ENCODE data around the gene RGMB. TPM values are rescaled to one million over a fixed set of nuclear protein-coding genes. Genes with fewer than 3 reads are reported as not detected.

Gene RGMB
- total and polyA plus RNA-seq, 2 donors (not counting 1 experiment from before 2014, with no cell fraction given) = 14.7 to 18.3 TPM

DNA sequence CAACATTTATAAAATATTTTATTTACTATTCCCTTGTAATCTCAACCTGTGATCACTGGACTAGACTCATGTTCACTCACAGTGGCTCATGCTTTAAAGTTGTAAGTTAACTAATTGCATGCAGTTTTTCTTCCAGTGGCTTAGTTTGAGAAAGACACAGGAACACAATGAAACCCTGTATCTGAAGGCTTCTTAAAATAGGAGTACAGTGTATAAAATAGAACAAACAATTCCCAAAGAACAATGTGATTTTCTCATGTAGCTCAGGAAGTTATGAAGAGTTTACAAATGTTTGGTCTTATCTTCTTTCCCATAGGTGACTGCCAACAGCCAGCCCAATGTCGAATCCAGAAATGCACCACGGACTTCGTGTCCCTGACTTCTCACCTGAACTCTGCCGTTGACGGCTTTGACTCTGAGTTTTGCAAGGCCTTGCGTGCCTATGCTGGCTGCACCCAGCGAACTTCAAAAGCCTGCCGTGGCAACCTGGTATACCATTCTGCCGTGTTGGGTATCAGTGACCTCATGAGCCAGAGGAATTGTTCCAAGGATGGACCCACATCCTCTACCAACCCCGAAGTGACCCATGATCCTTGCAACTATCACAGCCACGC is 5.9 kb downstream of the RGMB start:
- ATAC-seq (ENCODE audit: low read depth) (no peak), DNase-seq (no peak)
- POLR2A ChIA-PET = no interaction called here
- Mint-ChIP-seq H3K27ac (no peak overlapping the region), H3K4me1 (peaks cover 36% of the 10 kb centered on the region), H3K4me3 (no peak overlapping the region), H3K27me3 (no peaks in the 10 kb centered on the region), H3K9me3 (ENCODE audit: insufficient read depth) (no peaks in the 10 kb centered on the region)
- CTCF ChIA-PET = no interaction called here
- TF ChIP-seq, protein P1, sequence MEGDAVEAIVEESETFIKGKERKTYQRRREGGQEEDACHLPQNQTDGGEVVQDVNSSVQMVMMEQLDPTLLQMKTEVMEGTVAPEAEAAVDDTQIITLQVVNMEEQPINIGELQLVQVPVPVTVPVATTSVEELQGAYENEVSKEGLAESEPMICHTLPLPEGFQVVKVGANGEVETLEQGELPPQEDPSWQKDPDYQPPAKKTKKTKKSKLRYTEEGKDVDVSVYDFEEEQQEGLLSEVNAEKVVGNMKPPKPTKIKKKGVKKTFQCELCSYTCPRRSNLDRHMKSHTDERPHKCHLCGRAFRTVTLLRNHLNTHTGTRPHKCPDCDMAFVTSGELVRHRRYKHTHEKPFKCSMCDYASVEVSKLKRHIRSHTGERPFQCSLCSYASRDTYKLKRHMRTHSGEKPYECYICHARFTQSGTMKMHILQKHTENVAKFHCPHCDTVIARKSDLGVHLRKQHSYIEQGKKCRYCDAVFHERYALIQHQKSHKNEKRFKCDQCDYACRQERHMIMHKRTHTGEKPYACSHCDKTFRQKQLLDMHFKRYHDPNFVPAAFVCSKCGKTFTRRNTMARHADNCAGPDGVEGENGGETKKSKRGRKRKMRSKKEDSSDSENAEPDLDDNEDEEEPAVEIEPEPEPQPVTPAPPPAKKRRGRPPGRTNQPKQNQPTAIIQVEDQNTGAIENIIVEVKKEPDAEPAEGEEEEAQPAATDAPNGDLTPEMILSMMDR (IDR thresholded peaks at IDR 0.05) = no peak
- TF ChIP-seq EZH2 (IDR thresholded peaks at IDR 0.05; ENCODE audit: borderline replicate concordance, insufficient read depth, low read depth, low read length, poor library complexity, severe bottlenecking) = no peak
- Histone ChIP-seq H3K36me3 (replicated peaks in 1 of 2; ENCODE audit: control extremely low read depth in 1 of 2, control insufficient read depth in 1 of 2, extremely low read depth in 1 of 2, insufficient read depth in 2 of 2, low read length in 1 of 2) (peaks cover 6 to 22% of the 10 kb centered on the region in 2 experiments), H3K4me1 (ENCODE audit: control insufficient read depth in 2 of 2, insufficient read depth in 2 of 2, low read length in 2 of 2) (peaks cover 15 to 16% of the 10 kb centered on the region in 2 donors), H3K4me3 (ENCODE audit: control extremely low read depth in 1 of 5, extremely low read depth in 1 of 5, insufficient read depth in 1 of 5, low read depth in 2 of 5, low read length in 4 of 5) (no peak overlapping the region), H3K79me2 (ENCODE audit: control insufficient read depth, insufficient read depth, low read length) (peaks cover 95% of the 10 kb centered on the region), H3K27ac (ENCODE audit: low read length in 2 of 2) (no peak overlapping the region), H4K20me1 (ENCODE audit: control insufficient read depth, insufficient read depth, low read length, poor library complexity, severe bottlenecking) (peaks cover 54% of the 10 kb centered on the region), H2AFZ (ENCODE audit: insufficient read depth, low read depth, low read length, poor library complexity, severe bottlenecking) (no peak overlapping the region), H3K4me2 (replicated peaks; ENCODE audit: low read depth, low read length, poor library complexity, severe bottlenecking) (no peak overlapping the region), H3K9me3 (ENCODE audit: control extremely low read depth in 1 of 3, control insufficient read depth in 2 of 3, insufficient read depth in 1 of 3, low read length in 2 of 3) (no peaks in the 10 kb centered on the region), H3K9ac (ENCODE audit: low read length) (no peak overlapping the region), H3K27me3 (replicated peaks in 1 of 4; ENCODE audit: control extremely low read depth in 1 of 4, control insufficient read depth in 3 of 4, insufficient read depth in 4 of 4, low read length in 3 of 4) (no peaks in the 10 kb centered on the region)
- intact Hi-C loops (cut with micrococcal nuclease) = loop anchor here (10.0 kb wide), 1 partner anchor 1905 kb away; the partner anchor contains the start of gene ERAP2
- 96% methylated on average over 11 of the region's 11 CpGs for WGBS (ENCODE audit: insufficient coverage)

DNA sequence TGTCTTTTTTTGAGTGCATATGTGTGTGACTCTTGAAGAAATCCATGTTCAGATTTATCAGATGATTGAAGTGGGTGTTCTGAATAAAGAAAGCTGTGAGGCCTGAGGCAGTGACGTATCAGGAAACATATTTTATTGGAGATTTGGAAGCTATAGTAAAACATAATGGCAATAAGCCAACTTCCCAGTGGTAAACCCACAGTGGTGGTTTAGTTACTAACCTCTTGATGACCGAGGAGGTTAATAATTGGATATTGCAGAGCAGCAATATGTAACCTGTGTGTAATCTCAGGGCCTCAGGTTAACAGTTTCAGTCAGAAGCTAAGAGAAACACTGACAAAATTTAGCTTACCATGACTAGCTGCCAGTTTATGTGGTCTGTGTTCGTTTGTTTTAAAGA is 6.9 kb downstream of the RGMB start:
- H3K27ac Mint-ChIP-seq = no peak overlapping the region
- Histone ChIP-seq H3K9ac (ENCODE audit: low read length) (no peak overlapping the region), H3K4me2 (replicated peaks; ENCODE audit: low read depth, low read length, poor library complexity, severe bottlenecking) (no peak overlapping the region), H3K27ac (ENCODE audit: low read length in 2 of 2) (no peak overlapping the region), H3K79me2 (ENCODE audit: control insufficient read depth, insufficient read depth, low read length) (peaks cover 95% of the 10 kb centered on the region), H3K9me3 (ENCODE audit: control extremely low read depth in 1 of 3, control insufficient read depth in 2 of 3, insufficient read depth in 1 of 3, low read length in 2 of 3) (no peaks in the 10 kb centered on the region), H4K20me1 (ENCODE audit: control insufficient read depth, insufficient read depth, low read length, poor library complexity, severe bottlenecking) (peaks cover 62% of the 10 kb centered on the region), H3K4me3 (ENCODE audit: control extremely low read depth in 1 of 5, extremely low read depth in 1 of 5, insufficient read depth in 1 of 5, low read depth in 2 of 5, low read length in 4 of 5) (no peak overlapping the region), H3K36me3 (replicated peaks in 1 of 2; ENCODE audit: control extremely low read depth in 1 of 2, control insufficient read depth in 1 of 2, extremely low read depth in 1 of 2, insufficient read depth in 2 of 2, low read length in 1 of 2) (peaks cover 6 to 22% of the 10 kb centered on the region in 2 experiments), H3K4me1 (ENCODE audit: control insufficient read depth in 2 of 2, insufficient read depth in 2 of 2, low read length in 2 of 2) (peaks cover 6% of the 10 kb centered on the region in 2 donors), H2AFZ (ENCODE audit: insufficient read depth, low read depth, low read length, poor library complexity, severe bottlenecking) (no peak overlapping the region), H3K27me3 (replicated peaks in 1 of 4; ENCODE audit: control extremely low read depth in 1 of 4, control insufficient read depth in 3 of 4, insufficient read depth in 4 of 4, low read length in 3 of 4) (no peaks in the 10 kb centered on the region)
- ChIA-PET POLR2A (no interaction called here), CTCF (interaction anchor here (0.6 to 10.9 kb wide), 3 partner anchors 10 to 1957 kb away, joined by 3 to 89 read pairs (median 7); partner anchors contain the start of gene RGMB)
- WGBS (ENCODE audit: insufficient coverage) = no CpG with 5 or more reads among the region's 3 CpGs
- intact Hi-C loops (cut with micrococcal nuclease) = no loop called here
- H3K27me3 Mint-ChIP-seq = no peaks in the 10 kb centered on the region
- H3K4me1 Mint-ChIP-seq = peaks cover 37% of the 10 kb centered on the region
- no peak for TF ChIP-seq EZH2 (IDR thresholded peaks at IDR 0.05; ENCODE audit: borderline replicate concordance, insufficient read depth, low read depth, low read length, poor library complexity, severe bottlenecking)
- TF ChIP-seq, protein P1 (IDR thresholded peaks at IDR 0.05) = no peak
- no peaks in the 10 kb centered on the region for H3K9me3 Mint-ChIP-seq (ENCODE audit: insufficient read depth)
- no peak for ATAC-seq (ENCODE audit: low read depth)
- H3K4me3 Mint-ChIP-seq = no peak overlapping the region
- no peak for DNase-seq

Measured in B cell (primary cell).